HCT116 (cell line): ENCODE data around the gene MSI2. TPM values are rescaled to one million over a fixed set of nuclear protein-coding genes. Genes with fewer than 3 reads are reported as not detected.

ENCODE experiments used
- ATAC-seq: fragments of 200-7000 bp; cut with Tn5 transposase; 2 replicates; pipeline ENCODE4 v1.9.1; 2020; ENCODE audit warnings: mild to moderate bottlenecking, moderate library complexity
- BruUV-seq: library from RNA; stranded (reverse); fragments of 400-500 nt; replicated peaks from 2 replicates; lab custom pipeline; 2021; lab: Mats Ljungman, UMichigan
- CTCF ChIA-PET: fragments of 300-600 bp; sonication (Branson Sonifier 250); formaldehyde crosslinking; loops from one replicate; lab custom pipeline; 2021; ENCODE audit warnings: antibody characterized with exemption; lab: Charles Lee
- POLR2A ChIA-PET: fragments of 300-600, 350-600 bp; sonication (Branson Sonifier 250); formaldehyde crosslinking; loops from one replicate; lab custom pipeline; 2021; ENCODE audit warnings: antibody characterized with exemption; lab: Charles Lee
- RAD21 ChIA-PET, 2 experiments: fragments of 300-600 bp; sonication (Branson Sonifier 250); formaldehyde crosslinking; loops; one replicate each; lab custom pipeline; 2023; ENCODE audit warnings: low total read pairs in 2 of 2; ENCODE audit not compliant: uncharacterized antibody in 2 of 2, unreplicated experiment in 2 of 2, low non-redundant PET in 1 of 2; lab: Charles Lee
- DNase-seq: peaks from one replicate; pipeline ENCODE4 v3.0.0-alpha.2; 2010; ENCODE audit warnings: low read depth, low spot score
- H2AFZ ChIP-seq: fragments of 200-600 bp; shearing (Covaris generic), sonication (generic); 2 replicates; pipeline ENCODE4 v1.6.1; 2017; ENCODE audit warnings: low read depth, mixed run types, mixed read lengths, antibody characterized with exemption, low read length; ENCODE audit not compliant: poor library complexity, severe bottlenecking
- H3K27ac ChIP-seq: 2 replicates; pipeline ENCODE4 v1.5.1; 2012; ENCODE audit warnings: low read depth, low read length
- H3K27me3 ChIP-seq: fragments of 200-600 bp; sonication (generic); 2 replicates; pipeline ENCODE4 v1.6.1; 2016; ENCODE audit warnings: mixed run types, low read length, mixed read lengths; ENCODE audit not compliant: insufficient read depth
- H3K36me3 ChIP-seq, 2 experiments: fragments of 200-500 bp in 1 of 2; fragments of 200-600 bp in 1 of 2; sonication (Bioruptor generic) in 1 of 2; sonication (generic) in 1 of 2; 2 replicates each; pipeline versions ENCODE4 v1.5.1 to v1.6.1; 2014 to 2016; ENCODE audit warnings: low read length in 2 of 2, inconsistent platforms in 1 of 2, mixed read lengths in 1 of 2, mixed run types in 1 of 2; ENCODE audit not compliant: insufficient read depth in 2 of 2, control insufficient read depth in 1 of 2
- H3K4me1 ChIP-seq, 2 experiments: fragments of 200-600 bp in 1 of 2; sonication (generic) in 1 of 2; 2 replicates each; pipeline versions ENCODE4 v1.5.1 to v1.6.1; 2012 to 2017; ENCODE audit warnings: low read length in 2 of 2, inconsistent platforms in 1 of 2, mild to moderate bottlenecking in 1 of 2, mixed read lengths in 1 of 2, mixed run types in 1 of 2, moderate library complexity in 1 of 2; ENCODE audit not compliant: insufficient read depth in 2 of 2, control insufficient read depth in 1 of 2
- H3K4me2 ChIP-seq: fragments of 200-600 bp; sonication (generic); 2 replicates; pipeline ENCODE4 v1.6.1; 2017; ENCODE audit warnings: mixed run types, low read length, mixed read lengths
- H3K4me3 ChIP-seq, 2 experiments: fragments of 200-600 bp in 1 of 2; sonication (generic) in 1 of 2; replicated peaks in 1 of 2; 2 replicates each; pipeline ENCODE4 v1.5.1; 2011 to 2016; ENCODE audit warnings: low read length in 2 of 2, control low read depth in 1 of 2, low read depth in 1 of 2, mild to moderate bottlenecking in 1 of 2, mixed read lengths in 1 of 2, mixed run types in 1 of 2
- H3K79me2 ChIP-seq: fragments of 200-600 bp; sonication (generic); 2 replicates; pipeline ENCODE4 v1.6.1; 2017; ENCODE audit warnings: mild to moderate bottlenecking, mixed run types, low read length, moderate library complexity, mixed read lengths; ENCODE audit not compliant: insufficient read depth
- H3K9ac ChIP-seq: fragments of 200-600 bp; sonication (generic); 2 replicates; pipeline ENCODE4 v1.6.1; 2016; ENCODE audit warnings: low read length, mixed read lengths
- H3K9me2 ChIP-seq: fragments of 200-600 bp; sonication (generic), shearing (Covaris generic); 2 replicates; pipeline ENCODE4 v1.6.1; 2017; ENCODE audit warnings: mixed run types, mild to moderate bottlenecking, moderate library complexity; ENCODE audit not compliant: insufficient read depth
- H3K9me3 ChIP-seq, 2 experiments: fragments of 200-500 bp in 1 of 2; fragments of 200-600 bp in 1 of 2; sonication (Bioruptor generic) in 1 of 2; sonication (generic) in 1 of 2; 2 replicates each; pipeline ENCODE4 v1.6.1; 2014 to 2017; ENCODE audit warnings: low read length in 2 of 2, mixed read lengths in 2 of 2, inconsistent platforms in 1 of 2, low read depth in 1 of 2, mild to moderate bottlenecking in 1 of 2, mixed run types in 1 of 2, moderate library complexity in 1 of 2; ENCODE audit not compliant: control insufficient read depth in 1 of 2, insufficient read depth in 1 of 2
- H4K20me1 ChIP-seq: fragments of 200-600 bp; sonication (generic), shearing (Covaris generic); 2 replicates; pipeline ENCODE4 v1.6.1; 2017; ENCODE audit warnings: mixed run types, mild to moderate bottlenecking, moderate library complexity; ENCODE audit not compliant: insufficient read depth
- CBX3 ChIP-seq: IDR thresholded peaks from 2 replicates; pipeline ENCODE4 v1.6.1; 2012; ENCODE audit warnings: low read depth
- EGR1 ChIP-seq: IDR thresholded peaks from 2 replicates; pipeline ENCODE4 v1.6.1; 2012; ENCODE audit warnings: low read depth
- EZH2 ChIP-seq: fragments of 200-600 bp; sonication (generic); IDR thresholded peaks from 2 replicates; pipeline ENCODE4 v1.6.1; 2017; ENCODE audit warnings: antibody characterized with exemption, mixed run types
- FOSL1 ChIP-seq: IDR thresholded peaks from 2 replicates; pipeline ENCODE4 v1.6.1; 2012; ENCODE audit warnings: low read depth
- JUND ChIP-seq: IDR thresholded peaks from 2 replicates; pipeline ENCODE4 v1.6.1; 2012
- POLR2AphosphoS5 ChIP-seq: IDR thresholded peaks from 2 replicates; pipeline ENCODE4 v1.6.1; 2011; ENCODE audit warnings: mild to moderate bottlenecking, low read depth, low read length, moderate library complexity
- RAD21 ChIP-seq: IDR thresholded peaks from 2 replicates; pipeline ENCODE4 v1.6.1; 2012; ENCODE audit warnings: low read depth, mild to moderate bottlenecking
- TCF7L2 ChIP-seq: IDR thresholded peaks from 2 replicates; pipeline ENCODE4 v1.7.0; 2011; ENCODE audit warnings: borderline replicate concordance, inconsistent platforms; ENCODE audit not compliant: insufficient read depth, insufficient read length; ENCODE audit errors: extremely low read depth
- YY1 ChIP-seq: IDR thresholded peaks from 2 replicates; pipeline ENCODE4 v1.6.1; 2011; ENCODE audit warnings: low read length, low read depth, moderate library complexity, mild to moderate bottlenecking; ENCODE audit not compliant: insufficient replicate concordance; ENCODE audit errors: extremely low read depth
- ZFX ChIP-seq: fragments of 450-650 bp; IDR thresholded peaks from 2 replicates; pipeline ENCODE4 v1.6.1; 2017
- ZNF274 ChIP-seq: fragments of 200-500 bp; sonication (Bioruptor generic); IDR thresholded peaks from 2 replicates; pipeline ENCODE4 v1.6.1; 2014; ENCODE audit warnings: mild to moderate bottlenecking, low read depth, low read length, inconsistent platforms
- intact Hi-C: fragments of 100-400 bp; cut with micrococcal nuclease; formaldehyde crosslinking; loops from 2 replicates; pipeline ENCODE4 v1.10.0; 2022
- total RNA-seq: library from RNA; stranded (reverse); gene quantifications from one replicate; pipeline ENCODE4 v1.2.1, GENCODE V29; 2021; ENCODE audit not compliant: unreplicated experiment
- TF ChIP-seq, protein P1 (sequence below): IDR thresholded peaks from 2 replicates; pipeline ENCODE4 v1.6.1; 2012
- TF ChIP-seq, protein P2 (sequence below): IDR thresholded peaks from 2 replicates; pipeline ENCODE4 v1.6.1; 2011; ENCODE audit warnings: mild to moderate bottlenecking, low read length, moderate library complexity; ENCODE audit not compliant: insufficient replicate concordance; ENCODE audit errors: extremely low read depth
- TF ChIP-seq, protein P3 (sequence below): IDR thresholded peaks from 2 replicates; pipeline ENCODE4 v1.6.1; 2012; ENCODE audit warnings: low read depth

Gene MSI2
- total RNA-seq, 1 experiment from 2014 or later: 137 TPM

DNA sequence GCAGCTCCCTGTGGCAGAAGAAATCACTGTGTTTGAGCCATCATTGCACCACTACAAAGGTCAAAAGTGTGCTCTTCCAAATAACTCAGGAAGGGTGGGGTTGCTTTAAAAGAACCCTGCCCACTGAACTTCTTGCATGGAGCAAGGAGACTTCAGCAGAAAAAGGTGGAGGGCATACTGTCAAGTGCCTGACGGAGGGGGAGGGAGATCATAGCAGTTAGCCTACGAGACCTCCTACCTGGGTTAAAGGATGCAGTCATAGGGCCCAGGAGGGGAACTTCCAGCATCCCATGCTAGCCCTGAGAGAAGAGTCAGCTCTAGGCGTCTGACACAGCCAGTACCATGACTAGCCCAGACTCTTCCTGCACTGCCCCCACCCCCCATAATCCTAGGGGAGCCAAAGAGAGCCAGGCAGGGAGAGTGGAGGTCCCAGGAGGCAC lies 45.3 kb upstream of the MSI2 start:
- Histone ChIP-seq H3K9ac (no peak overlapping the region), H3K27ac (peak overlapping the region; percentile 10; the same call in 1 of the 2 replicates), H3K27me3 (no peaks in the 10 kb centered on the region), H3K4me3 (no peak overlapping the region), H3K9me2 (no peaks in the 10 kb centered on the region), H3K4me1 (peaks cover 7 to 34% of the 10 kb centered on the region in 2 experiments), H3K79me2 (no peaks in the 10 kb centered on the region), H3K9me3 (no peaks in the 10 kb centered on the region), H3K4me2 (peak overlapping the region; percentile 46), H2AFZ (peak overlapping the region; percentile 0), H4K20me1 (no peaks in the 10 kb centered on the region), H3K36me3 (no peaks in the 10 kb centered on the region)
- ATAC-seq: peak; percentile 32
- ChIA-PET POLR2A (no interaction called here), CTCF (interaction anchor here (1.3 kb wide), 1 partner anchor 32 kb away, joined by 9 read pairs; no protein-coding TSS in a partner anchor), RAD21 (no interaction called here)
- no peak for DNase-seq
- TF ChIP-seq YY1 (no peak), ZFX (no peak), EZH2 (no peak), EGR1 (no peak), ZNF274 (no peak)
- TF ChIP-seq, protein P1, sequence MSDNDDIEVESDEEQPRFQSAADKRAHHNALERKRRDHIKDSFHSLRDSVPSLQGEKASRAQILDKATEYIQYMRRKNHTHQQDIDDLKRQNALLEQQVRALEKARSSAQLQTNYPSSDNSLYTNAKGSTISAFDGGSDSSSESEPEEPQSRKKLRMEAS: no peak
- intact Hi-C loops: no loop called here
- no TSS peak for BruUV-seq

- Histone ChIP-seq H3K79me2 (no peaks in the 10 kb centered on the region), H3K9me3 (no peaks in the 10 kb centered on the region), H3K36me3 (no peaks in the 10 kb centered on the region), H3K4me2 (peak overlapping the region; percentile 46), H3K4me1 (peaks cover 7 to 34% of the 10 kb centered on the region in 2 experiments), H3K27me3 (no peaks in the 10 kb centered on the region), H3K27ac (no peak overlapping the region), H3K4me3 (no peak overlapping the region), H3K9ac (no peak overlapping the region), H3K9me2 (no peaks in the 10 kb centered on the region), H2AFZ (peak overlapping the region; percentile 6), H4K20me1 (no peaks in the 10 kb centered on the region)
- CTCF ChIA-PET: interaction anchor here (1.3 kb wide), 1 partner anchor 32 kb away, joined by 9 read pairs; no protein-coding TSS in a partner anchor
- ATAC-seq (peak; percentile 36), DNase-seq (no peak)
- POLR2A ChIA-PET: no interaction called here
- intact Hi-C loops: no loop called here
- no TSS peak for BruUV-seq
- RAD21 ChIA-PET: no interaction called here
- TF ChIP-seq, protein P2, sequence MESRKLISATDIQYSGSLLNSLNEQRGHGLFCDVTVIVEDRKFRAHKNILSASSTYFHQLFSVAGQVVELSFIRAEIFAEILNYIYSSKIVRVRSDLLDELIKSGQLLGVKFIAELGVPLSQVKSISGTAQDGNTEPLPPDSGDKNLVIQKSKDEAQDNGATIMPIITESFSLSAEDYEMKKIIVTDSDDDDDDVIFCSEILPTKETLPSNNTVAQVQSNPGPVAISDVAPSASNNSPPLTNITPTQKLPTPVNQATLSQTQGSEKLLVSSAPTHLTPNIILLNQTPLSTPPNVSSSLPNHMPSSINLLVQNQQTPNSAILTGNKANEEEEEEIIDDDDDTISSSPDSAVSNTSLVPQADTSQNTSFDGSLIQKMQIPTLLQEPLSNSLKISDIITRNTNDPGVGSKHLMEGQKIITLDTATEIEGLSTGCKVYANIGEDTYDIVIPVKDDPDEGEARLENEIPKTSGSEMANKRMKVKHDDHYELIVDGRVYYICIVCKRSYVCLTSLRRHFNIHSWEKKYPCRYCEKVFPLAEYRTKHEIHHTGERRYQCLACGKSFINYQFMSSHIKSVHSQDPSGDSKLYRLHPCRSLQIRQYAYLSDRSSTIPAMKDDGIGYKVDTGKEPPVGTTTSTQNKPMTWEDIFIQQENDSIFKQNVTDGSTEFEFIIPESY: no peak
- TF ChIP-seq POLR2AphosphoS5: no peak
- TF ChIP-seq CBX3: no peak
- TF ChIP-seq RAD21: no peak
- TF ChIP-seq JUND: no peak
- no peak for TF ChIP-seq YY1
- TF ChIP-seq FOSL1: no peak
- TF ChIP-seq, protein P3, sequence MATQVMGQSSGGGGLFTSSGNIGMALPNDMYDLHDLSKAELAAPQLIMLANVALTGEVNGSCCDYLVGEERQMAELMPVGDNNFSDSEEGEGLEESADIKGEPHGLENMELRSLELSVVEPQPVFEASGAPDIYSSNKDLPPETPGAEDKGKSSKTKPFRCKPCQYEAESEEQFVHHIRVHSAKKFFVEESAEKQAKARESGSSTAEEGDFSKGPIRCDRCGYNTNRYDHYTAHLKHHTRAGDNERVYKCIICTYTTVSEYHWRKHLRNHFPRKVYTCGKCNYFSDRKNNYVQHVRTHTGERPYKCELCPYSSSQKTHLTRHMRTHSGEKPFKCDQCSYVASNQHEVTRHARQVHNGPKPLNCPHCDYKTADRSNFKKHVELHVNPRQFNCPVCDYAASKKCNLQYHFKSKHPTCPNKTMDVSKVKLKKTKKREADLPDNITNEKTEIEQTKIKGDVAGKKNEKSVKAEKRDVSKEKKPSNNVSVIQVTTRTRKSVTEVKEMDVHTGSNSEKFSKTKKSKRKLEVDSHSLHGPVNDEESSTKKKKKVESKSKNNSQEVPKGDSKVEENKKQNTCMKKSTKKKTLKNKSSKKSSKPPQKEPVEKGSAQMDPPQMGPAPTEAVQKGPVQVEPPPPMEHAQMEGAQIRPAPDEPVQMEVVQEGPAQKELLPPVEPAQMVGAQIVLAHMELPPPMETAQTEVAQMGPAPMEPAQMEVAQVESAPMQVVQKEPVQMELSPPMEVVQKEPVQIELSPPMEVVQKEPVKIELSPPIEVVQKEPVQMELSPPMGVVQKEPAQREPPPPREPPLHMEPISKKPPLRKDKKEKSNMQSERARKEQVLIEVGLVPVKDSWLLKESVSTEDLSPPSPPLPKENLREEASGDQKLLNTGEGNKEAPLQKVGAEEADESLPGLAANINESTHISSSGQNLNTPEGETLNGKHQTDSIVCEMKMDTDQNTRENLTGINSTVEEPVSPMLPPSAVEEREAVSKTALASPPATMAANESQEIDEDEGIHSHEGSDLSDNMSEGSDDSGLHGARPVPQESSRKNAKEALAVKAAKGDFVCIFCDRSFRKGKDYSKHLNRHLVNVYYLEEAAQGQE: no peak
- TF ChIP-seq TCF7L2: no peak
- no peak for TF ChIP-seq EGR1
These were observed 44.8 kb upstream of the MSI2 start for GRCh38 chr17:57211543-57211942.
